PC-3 (cell line): ENCODE measurements around the gene GPRIN3. TPM values are rescaled to one million over a fixed set of nuclear protein-coding genes. Genes with fewer than 3 reads are reported as not detected.

Source experiments
- ATAC-seq: fragments of 200-7000 bp; cut with Tn5 transposase; 2 replicates; pipeline ENCODE4 v1.9.1; 2020; ENCODE audit warnings: mild to moderate bottlenecking, moderate library complexity
- BruUV-seq: library from RNA; stranded (reverse); fragments of 400-500 nt; replicated peaks from 2 replicates; lab custom pipeline; 2021; lab: Mats Ljungman, UMichigan
- CTCF ChIA-PET: fragments of 300-600 bp; sonication (Branson Sonifier 250); formaldehyde crosslinking; loops from one replicate; lab custom pipeline; 2022; ENCODE audit warnings: antibody characterized with exemption; lab: Charles Lee
- POLR2A ChIA-PET: fragments of 300-600 bp; sonication (Branson Sonifier 250); formaldehyde crosslinking; loops from one replicate; lab custom pipeline; 2022; ENCODE audit warnings: antibody characterized with exemption; ENCODE audit not compliant: unreplicated experiment; lab: Charles Lee
- DNase-seq: peaks from one replicate; pipeline ENCODE4 v3.0.0-alpha.2; 2015
- H2AFZ ChIP-seq: fragments of 300-600 bp; sonication (generic); 2 replicates; pipeline ENCODE4 v1.6.0; 2016; ENCODE audit warnings: antibody characterized with exemption, low read length
- H3F3A ChIP-seq: fragments of 300-600 bp; sonication (generic); one replicate; pipeline ENCODE4 v1.6.0; 2017; ENCODE audit warnings: antibody characterized with exemption, low read length, control low read depth, mild to moderate bottlenecking; ENCODE audit not compliant: unreplicated experiment
- H3K27ac ChIP-seq: fragments of 300-600 bp; sonication (generic); 2 replicates; pipeline ENCODE4 v1.5.1; 2016; ENCODE audit warnings: mild to moderate bottlenecking, low read length
- H3K27me3 ChIP-seq: fragments of 300-600 bp; sonication (generic); 2 replicates; pipeline ENCODE4 v1.6.1; 2016; ENCODE audit warnings: low read length, mixed read lengths
- H3K36me3 ChIP-seq: fragments of 300-600 bp; sonication (generic); 2 replicates; pipeline ENCODE4 v1.6.1; 2016; ENCODE audit warnings: low read depth, mixed run types, low read length, mixed read lengths
- H3K4me1 ChIP-seq: fragments of 300-600 bp; sonication (generic); 2 replicates; pipeline ENCODE4 v1.5.1; 2016; ENCODE audit warnings: low read length; ENCODE audit not compliant: insufficient read depth
- H3K4me2 ChIP-seq: fragments of 300-600 bp; sonication (generic); 2 replicates; pipeline ENCODE4 v1.6.0; 2016; ENCODE audit warnings: low read length
- H3K4me3 ChIP-seq: fragments of 300-600 bp; sonication (generic); 2 replicates; pipeline ENCODE4 v1.5.1; 2016; ENCODE audit warnings: mild to moderate bottlenecking, low read length, mixed read lengths
- H3K79me2 ChIP-seq: fragments of 300-600 bp; sonication (generic); 2 replicates; pipeline ENCODE4 v1.6.1; 2017; ENCODE audit warnings: low read length, mixed read lengths
- H3K9ac ChIP-seq: fragments of 300-600 bp; sonication (generic); 2 replicates; pipeline ENCODE4 v1.6.0; 2016; ENCODE audit warnings: mild to moderate bottlenecking, low read length
- H3K9me2 ChIP-seq: fragments of 300-600 bp; sonication (generic); replicated peaks from 2 replicates; pipeline ENCODE4 v1.6.1; 2016; ENCODE audit warnings: mixed run types, low read length, mixed read lengths
- H3K9me3 ChIP-seq: fragments of 300-600 bp; sonication (generic); 2 replicates; pipeline ENCODE4 v1.6.1; 2016; ENCODE audit warnings: low read length, mixed read lengths
- H4K20me1 ChIP-seq: fragments of 300-600 bp; sonication (generic); 2 replicates; pipeline ENCODE4 v1.6.1; 2016; ENCODE audit warnings: low read length, mixed read lengths
- EZH2 ChIP-seq: fragments of 300-600 bp; sonication (generic); IDR thresholded peaks from one replicate; pipeline ENCODE4 v1.6.1; 2017; ENCODE audit warnings: antibody characterized with exemption, mild to moderate bottlenecking, low read length; ENCODE audit not compliant: unreplicated experiment
- EZH2phosphoT487 ChIP-seq: fragments of 300-600 bp; sonication (generic); IDR thresholded peaks from 2 replicates; pipeline ENCODE4 v1.6.1; 2018; ENCODE audit warnings: mild to moderate bottlenecking, antibody characterized with exemption, low read length, borderline replicate concordance
- intact Hi-C: fragments of 100-400 bp; cut with micrococcal nuclease; formaldehyde crosslinking; loops from 2 replicates; pipeline ENCODE4 v1.9.0; 2023
- total RNA-seq: library from RNA; depleted of rRNA; stranded (reverse); fragments of >200 nt; gene quantifications from 2 replicates; pipeline ENCODE4 v1.2.3, GENCODE V29; 2014
- TF ChIP-seq, protein P1 (sequence below): fragments of 300-600 bp; sonication (generic); conservative IDR thresholded peaks from 2 replicates; pipeline ENCODE4 v1.5.1; 2017; ENCODE audit warnings: antibody characterized with exemption, low read depth, mild to moderate bottlenecking, low read length

Gene GPRIN3
- total RNA-seq, 1 experiment from 2014 or later = not detected

DNA sequence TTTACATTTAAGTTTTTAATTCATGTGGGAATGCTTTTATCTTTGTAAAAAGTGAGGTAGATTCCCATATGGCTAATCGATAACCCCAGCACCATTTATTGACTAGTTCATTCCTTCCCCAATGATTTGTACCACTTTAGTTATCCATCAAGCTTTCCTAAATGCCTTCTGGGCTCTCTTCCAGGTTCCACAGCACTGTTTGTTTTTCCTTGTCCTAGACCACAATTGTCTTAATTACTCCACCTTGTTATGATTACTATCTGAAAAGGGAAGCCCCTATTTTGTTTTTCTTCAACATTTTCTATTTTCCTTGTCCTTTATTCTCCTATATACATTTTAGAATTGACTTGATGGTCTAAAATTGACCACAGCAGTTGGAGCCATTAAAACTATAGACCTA, 48.5 kb upstream of the GPRIN3 start:
- Histone ChIP-seq H2AFZ (no peak overlapping the region), H3K9me2 (no peaks in the 10 kb centered on the region), H3K4me2 (no peak overlapping the region), H4K20me1 (no peaks in the 10 kb centered on the region), H3F3A (no peaks in the 10 kb centered on the region), H3K9me3 (no peaks in the 10 kb centered on the region), H3K9ac (no peak overlapping the region), H3K4me3 (no peak overlapping the region), H3K27ac (no peak overlapping the region), H3K27me3 (peaks cover 43% of the 10 kb centered on the region), H3K36me3 (no peaks in the 10 kb centered on the region), H3K4me1 (no peaks in the 10 kb centered on the region), H3K79me2 (no peaks in the 10 kb centered on the region)
- ATAC-seq (no peak), DNase-seq (no peak)
- BruUV-seq = no TSS peak
- TF ChIP-seq EZH2phosphoT487 (no peak), EZH2 (no peak)
- TF ChIP-seq, protein P1, sequence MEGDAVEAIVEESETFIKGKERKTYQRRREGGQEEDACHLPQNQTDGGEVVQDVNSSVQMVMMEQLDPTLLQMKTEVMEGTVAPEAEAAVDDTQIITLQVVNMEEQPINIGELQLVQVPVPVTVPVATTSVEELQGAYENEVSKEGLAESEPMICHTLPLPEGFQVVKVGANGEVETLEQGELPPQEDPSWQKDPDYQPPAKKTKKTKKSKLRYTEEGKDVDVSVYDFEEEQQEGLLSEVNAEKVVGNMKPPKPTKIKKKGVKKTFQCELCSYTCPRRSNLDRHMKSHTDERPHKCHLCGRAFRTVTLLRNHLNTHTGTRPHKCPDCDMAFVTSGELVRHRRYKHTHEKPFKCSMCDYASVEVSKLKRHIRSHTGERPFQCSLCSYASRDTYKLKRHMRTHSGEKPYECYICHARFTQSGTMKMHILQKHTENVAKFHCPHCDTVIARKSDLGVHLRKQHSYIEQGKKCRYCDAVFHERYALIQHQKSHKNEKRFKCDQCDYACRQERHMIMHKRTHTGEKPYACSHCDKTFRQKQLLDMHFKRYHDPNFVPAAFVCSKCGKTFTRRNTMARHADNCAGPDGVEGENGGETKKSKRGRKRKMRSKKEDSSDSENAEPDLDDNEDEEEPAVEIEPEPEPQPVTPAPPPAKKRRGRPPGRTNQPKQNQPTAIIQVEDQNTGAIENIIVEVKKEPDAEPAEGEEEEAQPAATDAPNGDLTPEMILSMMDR = no peak
- ChIA-PET POLR2A (no interaction called here), CTCF (no interaction called here)
- intact Hi-C loops = no loop called here

DNA sequence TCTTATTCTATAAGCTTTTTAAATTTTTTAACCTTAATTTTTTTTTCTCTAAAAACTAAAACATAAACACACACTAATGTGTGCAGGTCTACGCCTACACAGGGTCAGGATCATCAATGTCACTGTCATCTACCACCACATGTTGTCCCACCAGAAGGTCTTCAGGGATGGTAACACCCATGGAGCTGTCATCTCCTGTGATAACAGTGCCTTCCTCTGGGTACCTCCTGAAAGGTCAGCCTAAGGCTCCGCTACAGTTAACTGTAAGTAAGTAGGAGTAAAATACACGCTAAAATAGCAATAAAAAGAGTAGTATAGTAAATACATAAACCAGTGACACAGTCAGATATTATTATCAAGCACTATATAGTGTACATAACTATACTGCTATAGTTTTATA, 45.9 kb upstream of the GPRIN3 start:
- H3F3A ChIP-seq = no peaks in the 10 kb centered on the region
- no peaks in the 10 kb centered on the region for H3K9me2 ChIP-seq
- no peaks in the 10 kb centered on the region for H4K20me1 ChIP-seq
- no peak overlapping the region for H3K4me3 ChIP-seq
- H3K9ac ChIP-seq = no peak overlapping the region
- no peak overlapping the region for H3K4me2 ChIP-seq
- H2AFZ ChIP-seq = no peak overlapping the region
- POLR2A ChIA-PET = no interaction called here
- CTCF ChIA-PET = no interaction called here
- H3K9me3 ChIP-seq = no peaks in the 10 kb centered on the region
- no peaks in the 10 kb centered on the region for H3K79me2 ChIP-seq
- no TSS peak for BruUV-seq
- no peaks in the 10 kb centered on the region for H3K36me3 ChIP-seq
- DNase-seq = no peak
- intact Hi-C loops = no loop called here
- no peak overlapping the region for H3K27ac ChIP-seq
- peaks cover 19% of the 10 kb centered on the region for H3K27me3 ChIP-seq
- TF ChIP-seq, protein P1 = no peak
- no peak for TF ChIP-seq EZH2phosphoT487
- no peak for TF ChIP-seq EZH2
- ATAC-seq = no peak
- H3K4me1 ChIP-seq = no peaks in the 10 kb centered on the region

DNA sequence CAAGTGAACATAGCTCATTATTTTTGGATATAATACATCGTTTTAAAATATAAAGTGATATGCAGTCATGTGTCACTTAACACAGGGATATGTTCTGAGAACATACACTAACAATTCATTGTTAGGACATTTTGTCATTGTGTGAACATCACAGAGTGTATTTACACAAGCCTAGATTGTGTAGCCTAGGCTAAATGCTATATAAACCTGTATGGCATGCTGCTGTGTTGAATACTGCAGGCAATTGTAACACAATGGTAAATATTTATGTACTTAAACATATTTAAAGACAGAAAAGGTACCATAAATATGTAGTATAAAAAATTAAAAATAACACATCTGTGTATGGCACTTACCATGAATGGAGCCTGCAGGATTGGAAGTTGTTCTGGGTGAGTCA, 44.9 kb upstream of the GPRIN3 start:
- POLR2A ChIA-PET = no interaction called here
- no TSS peak for BruUV-seq
- no peak overlapping the region for H3K4me2 ChIP-seq

More for the DNA sequence above, 44.9 kb upstream of the GPRIN3 start:
- peaks cover 9% of the 10 kb centered on the region for H3K27me3 ChIP-seq
- no peak overlapping the region for H3K4me3 ChIP-seq
- DNase-seq (no peak), ATAC-seq (no peak)
- no peaks in the 10 kb centered on the region for H3K36me3 ChIP-seq
- H4K20me1 ChIP-seq = no peaks in the 10 kb centered on the region
- H3K79me2 ChIP-seq = no peaks in the 10 kb centered on the region
- H3K9ac ChIP-seq = no peak overlapping the region
- intact Hi-C loops = no loop called here
- CTCF ChIA-PET = no interaction called here
- H2AFZ ChIP-seq = no peak overlapping the region
- no peaks in the 10 kb centered on the region for H3K4me1 ChIP-seq
- no peaks in the 10 kb centered on the region for H3F3A ChIP-seq
- H3K9me2 ChIP-seq = no peaks in the 10 kb centered on the region
- TF ChIP-seq EZH2 (no peak), EZH2phosphoT487 (no peak)
- TF ChIP-seq, protein P1 = no peak
- H3K27ac ChIP-seq = no peak overlapping the region
- H3K9me3 ChIP-seq = no peaks in the 10 kb centered on the region
